DMS114 treated with DMSO at 0.1 percent for 48 hours (cell line): ENCODE results near the gene RNF5.
A peak's percentile ranks its signal among the peaks of the same experiment; 100 is the strongest.
"Not testable (repeated sequence)": the region's sequence is repeated elsewhere in the genome, so short reads cannot be mapped to it uniquely, and the experiment has no call there.

Experiments used
- DNase-seq: peaks from one replicate; lab custom pipeline; 2025; ENCODE audit not compliant: unreplicated experiment; lab: John Stamatoyannopoulos, UW

Gene RNF5

GRCh38 chr6:32175322-32175710 is 2.9 kb upstream of the RNF5 start:
- DNase-seq = no peak

GRCh38 chr6:32175711-32176475 is 2.3 kb upstream of the RNF5 start, which contains the start of gene AGPAT1:
Gene AGPAT1, minus strand, starts transcription at chr6:32176084. Its CDS starts 4,588 bp downstream, at chr6:32171496.
- peak; percentile 96 for DNase-seq

- no peak for DNase-seq
These were observed 1.6 kb upstream of the RNF5 start for GRCh38 chr6:32176476-32177182.

GRCh38 chr6:32177183-32177787 is 920 bp upstream of the RNF5 start:
- no peak for DNase-seq

GRCh38 chr6:32178547-32179440 is 589 bp downstream of the RNF5 start:
- DNase-seq = no peak

- DNase-seq = no peak
These were observed 1.7 kb downstream of the RNF5 start for GRCh38 chr6:32179766-32180405.

- DNase-seq = no peak
These were observed 3.0 kb downstream of the RNF5 start for GRCh38 chr6:32181148-32181702.

GRCh38 chr6:32181915-32182529 is 3.8 kb downstream of the RNF5 start:
- no peak for DNase-seq

GRCh38 chr6:32182555-32182981 is 4.4 kb downstream of the RNF5 start:
- no peak for DNase-seq

- no peak for DNase-seq
These were observed 4.8 kb downstream of the RNF5 start for GRCh38 chr6:32183030-32183429.

GRCh38 chr6:32183483-32184083 is 5.4 kb downstream of the RNF5 start:
- no peak for DNase-seq

GRCh38 chr6:32184084-32184640 is 6.0 kb downstream of the RNF5 start, which contains the start of gene AGER:
Gene AGER, minus strand, starts transcription at chr6:32184253. Its CDS starts 31 bp downstream, at chr6:32184222.
- no peak for DNase-seq

GRCh38 chr6:32185681-32186131 is 7.5 kb downstream of the RNF5 start:
- DNase-seq = peak; percentile 77

GRCh38 chr6:32186151-32186840 is 8.1 kb downstream of the RNF5 start:
- not testable (repeated sequence) for DNase-seq

GRCh38 chr6:32187009-32187709 is 9.0 kb downstream of the RNF5 start:
- no peak for DNase-seq

- DNase-seq = not testable (repeated sequence)
These were observed 9.6 kb downstream of the RNF5 start for GRCh38 chr6:32187725-32188380.
